Kasumi-1 (cell line): ENCODE measurements around the gene IKBKG.
"Not testable (repeated sequence)": the region's sequence is repeated elsewhere in the genome, so short reads cannot be mapped to it uniquely, and the experiment has no call there.

Experiments
- DNase-seq, 2 experiments: peaks; one replicate each; lab custom pipeline; 2025; lab: John Stamatoyannopoulos, UW

IKBKG gene

GRCh38 chrX:154526901-154527675, 20.3 kb upstream of the IKBKG start:
- peak; percentile 62 to 66 for DNase-seq

- DNase-seq: no peak
These were observed 18.2 kb upstream of the IKBKG start for GRCh38 chrX:154529206-154529612.

- DNase-seq: no peak
These were observed 17.1 kb upstream of the IKBKG start for GRCh38 chrX:154530286-154530685.

- DNase-seq: no peak
These were observed 15.8 kb upstream of the IKBKG start for GRCh38 chrX:154531626-154532025.

- no peak for DNase-seq
These were observed 14.7 kb upstream of the IKBKG start for GRCh38 chrX:154532690-154533089.

- DNase-seq: peak; percentile 49 to 61
These were observed 12.7 kb upstream of the IKBKG start for GRCh38 chrX:154534526-154535322.

GRCh38 chrX:154535892-154536291, 11.5 kb upstream of the IKBKG start:
- DNase-seq: no peak

GRCh38 chrX:154539077-154539476, 8.3 kb upstream of the IKBKG start:
- no peak for DNase-seq

GRCh38 chrX:154540365-154540764, 7.1 kb upstream of the IKBKG start:
- not testable (repeated sequence) for DNase-seq

GRCh38 chrX:154540897-154541535, 6.4 kb upstream of the IKBKG start:
- no peak for DNase-seq

GRCh38 chrX:154541589-154541895, 5.9 kb upstream of the IKBKG start:
- DNase-seq: no peak

GRCh38 chrX:154541896-154542722, 5.3 kb upstream of the IKBKG start:
- DNase-seq: peak; percentile 50 to 61

GRCh38 chrX:154542723-154543424, 4.5 kb upstream of the IKBKG start:
- DNase-seq: peak; percentile 75 to 76

GRCh38 chrX:154545673-154546274, 1.6 kb upstream of the IKBKG start:
- no peak for DNase-seq

GRCh38 chrX:154546354-154547244, 821 bp upstream of the IKBKG start, which contains the start of gene G6PD:
Gene G6PD (minus strand): TSS chrX:154546846. CDS start chrX:154546155, 691 bp downstream.
- peak in 1 of 2 experiments; percentile 20 for DNase-seq

- peak in 1 of 2 experiments; percentile 1 for DNase-seq
These were observed 552 bp downstream of the IKBKG start for GRCh38 chrX:154548028-154548316.

GRCh38 chrX:154549766-154550165, 2.3 kb downstream of the IKBKG start:
- DNase-seq: no peak

GRCh38 chrX:154552112-154552806, 4.8 kb downstream of the IKBKG start:
- DNase-seq: peak; percentile 17 to 22

- DNase-seq: not testable (repeated sequence)
These were observed 10.8 kb downstream of the IKBKG start for GRCh38 chrX:154558060-154558690.
